ENCODE measurements around the gene PCDHGC4.

PCDHGC4 gene

GRCh38 chr5:141484641-141485311 lies at the start of gene PCDHGC4:
TSS of gene PCDHGC4 (plus strand) at chr5:141485030. CDS start at chr5:141485174, 144 bp downstream.
- DNase-seq, result peak; percentile 54

- DNase-seq, result no peak
These were observed 47.6 kb upstream of the PCDHGC4 start for GRCh38 chr5:141437221-141437620.

- DNase-seq, result no peak
These were observed 45.3 kb upstream of the PCDHGC4 start for GRCh38 chr5:141439411-141440141.

DNA sequence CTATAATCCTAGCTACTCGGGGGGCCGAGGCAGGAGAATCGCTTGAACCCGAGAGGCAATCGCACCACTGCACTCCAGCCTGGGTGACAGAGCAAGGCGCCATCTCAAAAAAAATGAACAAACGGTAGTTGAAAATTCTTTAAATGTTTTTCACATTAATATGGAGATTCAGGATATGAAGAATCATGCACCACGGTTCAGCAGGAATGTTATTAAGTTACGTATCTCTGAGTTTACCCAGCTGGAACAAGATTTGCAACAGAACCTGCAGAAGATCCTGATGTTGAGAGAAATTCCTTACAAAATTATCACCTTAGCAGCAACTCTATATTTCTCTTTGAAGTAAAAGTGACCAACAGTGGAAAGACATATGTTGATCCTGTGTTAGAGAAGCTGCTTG lies 44.5 kb upstream of the PCDHGC4 start:
- DNase-seq, result no peak

GRCh38 chr5:141441571-141442170 lies 43.2 kb upstream of the PCDHGC4 start:
- DNase-seq, result no peak

- DNase-seq, result no peak
These were observed 19.5 kb upstream of the PCDHGC4 start for GRCh38 chr5:141465351-141465750.

DNA sequence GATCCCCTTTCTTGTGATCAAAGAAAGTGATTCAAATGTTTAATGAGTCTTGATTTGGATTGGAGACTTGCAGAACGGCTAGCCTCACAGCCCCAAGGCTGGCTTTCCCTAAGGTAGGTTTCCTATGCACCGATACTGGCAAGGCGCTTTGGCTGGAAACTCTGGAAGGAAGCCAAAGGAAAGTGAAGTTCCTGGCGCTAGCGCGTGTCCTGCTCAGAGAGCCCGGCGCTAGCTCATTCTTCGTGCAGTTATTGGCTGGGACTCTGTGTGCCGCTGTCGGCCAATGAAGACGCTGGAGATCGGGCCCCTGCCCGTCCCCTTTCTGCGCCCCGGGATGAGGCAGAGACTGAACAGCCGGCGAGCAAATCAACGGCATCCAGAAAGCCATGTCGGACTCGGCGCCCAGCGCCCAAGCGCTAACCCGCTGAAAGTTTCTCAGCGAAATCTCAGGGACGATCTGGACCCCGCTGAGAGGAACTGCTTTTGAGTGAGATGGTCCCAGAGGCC lies 9.2 kb upstream of the PCDHGC4 start, which contains the start of gene PCDHGC3:
Gene PCDHGC3 (plus strand): TSS at position 342 of the 507 bp plus-strand sequence. CDS start 151 bp downstream, at position 493.
- DNase-seq, result peak; percentile 76

- DNase-seq, result peak; percentile 20
These were observed 8.5 kb upstream of the PCDHGC4 start for GRCh38 chr5:141476132-141476911.

DNA sequence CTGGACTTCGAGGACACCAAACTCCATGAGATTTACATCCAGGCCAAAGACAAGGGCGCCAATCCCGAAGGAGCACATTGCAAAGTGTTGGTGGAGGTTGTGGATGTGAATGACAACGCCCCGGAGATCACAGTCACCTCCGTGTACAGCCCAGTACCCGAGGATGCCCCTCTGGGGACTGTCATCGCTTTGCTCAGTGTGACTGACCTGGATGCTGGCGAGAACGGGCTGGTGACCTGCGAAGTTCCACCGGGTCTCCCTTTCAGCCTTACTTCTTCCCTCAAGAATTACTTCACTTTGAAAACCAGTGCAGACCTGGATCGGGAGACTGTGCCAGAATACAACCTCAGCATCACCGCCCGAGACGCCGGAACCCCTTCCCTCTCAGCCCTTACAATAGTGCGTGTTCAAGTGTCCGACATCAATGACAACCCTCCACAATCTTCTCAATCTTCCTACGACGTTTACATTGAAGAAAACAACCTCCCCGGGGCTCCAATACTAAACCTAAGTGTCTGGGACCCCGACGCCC lies 7.7 kb upstream of the PCDHGC4 start:
- DNase-seq, result no peak

DNA sequence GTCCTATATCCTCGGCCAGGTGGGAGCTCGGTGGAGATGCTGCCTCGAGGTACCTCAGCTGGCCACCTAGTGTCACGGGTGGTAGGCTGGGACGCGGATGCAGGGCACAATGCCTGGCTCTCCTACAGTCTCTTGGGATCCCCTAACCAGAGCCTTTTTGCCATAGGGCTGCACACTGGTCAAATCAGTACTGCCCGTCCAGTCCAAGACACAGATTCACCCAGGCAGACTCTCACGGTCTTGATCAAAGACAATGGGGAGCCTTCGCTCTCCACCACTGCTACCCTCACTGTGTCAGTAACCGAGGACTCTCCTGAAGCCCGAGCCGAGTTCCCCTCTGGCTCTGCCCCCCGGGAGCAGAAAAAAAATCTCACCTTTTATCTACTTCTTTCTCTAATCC lies 7.0 kb upstream of the PCDHGC4 start:
- no peak for DNase-seq

DNA sequence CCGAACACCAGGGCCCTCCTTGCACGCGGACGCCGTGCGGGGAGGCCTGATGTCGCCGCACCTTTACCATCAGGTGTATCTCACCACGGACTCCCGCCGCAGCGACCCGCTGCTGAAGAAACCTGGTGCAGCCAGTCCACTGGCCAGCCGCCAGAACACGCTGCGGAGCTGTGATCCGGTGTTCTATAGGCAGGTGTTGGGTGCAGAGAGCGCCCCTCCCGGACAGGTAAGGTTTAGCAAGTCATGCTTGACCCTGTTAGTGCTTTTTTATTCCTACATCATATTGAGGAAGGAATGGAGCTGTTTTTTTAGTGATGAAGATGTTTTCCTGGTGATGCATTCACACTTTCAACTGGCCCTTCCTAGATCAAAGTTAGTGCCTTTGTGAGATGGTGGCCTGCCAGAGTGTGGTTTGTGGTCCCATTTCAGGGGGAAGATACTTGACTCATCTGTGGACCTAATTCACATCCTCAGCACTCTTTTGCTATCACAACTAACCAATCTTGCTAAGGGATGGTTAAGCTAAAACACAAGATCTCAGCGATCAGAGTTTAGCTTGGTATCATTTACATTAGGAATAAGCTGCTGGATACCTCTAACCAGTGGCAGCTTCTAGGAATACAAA lies 6.4 kb upstream of the PCDHGC4 start:
- no peak for DNase-seq

DNA sequence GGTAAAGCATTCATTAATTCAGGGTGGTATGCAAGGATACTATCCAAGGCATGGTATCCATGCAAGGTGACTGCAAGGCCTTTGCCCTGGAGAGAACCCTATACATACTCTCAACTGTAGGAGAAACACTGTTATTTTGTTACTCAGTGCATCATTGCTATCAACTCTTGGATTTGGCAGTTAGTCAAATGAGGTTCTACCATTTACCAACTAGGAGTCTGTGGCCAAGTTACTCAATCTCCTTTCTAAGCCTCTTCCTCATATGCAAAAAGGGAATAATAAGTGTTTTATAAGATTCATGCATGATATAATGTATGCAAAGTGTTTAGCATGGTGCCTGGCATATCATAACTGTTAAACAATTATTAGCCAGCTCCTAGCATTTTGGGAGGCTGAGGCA lies 5.1 kb upstream of the PCDHGC4 start:
- DNase-seq, result no peak

DNA sequence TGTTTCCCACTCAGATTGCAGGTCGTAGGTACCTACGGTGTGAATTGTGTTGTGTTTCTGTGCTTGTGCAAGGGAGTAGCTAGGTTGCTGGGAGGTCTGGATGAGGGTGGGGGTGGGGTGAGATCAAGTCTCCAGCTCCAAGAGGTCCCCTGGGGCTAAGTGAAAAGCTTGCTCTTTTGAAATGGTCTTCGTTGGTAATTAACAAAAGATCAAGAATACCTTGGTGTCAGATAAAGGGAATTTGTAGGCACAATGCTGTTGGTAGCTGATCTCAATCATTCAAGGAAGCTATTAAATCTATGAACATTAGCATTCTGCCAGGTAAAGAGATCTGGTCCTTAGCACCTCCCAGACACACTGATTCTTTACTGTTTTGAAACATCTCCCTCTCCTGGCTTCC lies 928 bp upstream of the PCDHGC4 start:
- DNase-seq, result no peak

DNA sequence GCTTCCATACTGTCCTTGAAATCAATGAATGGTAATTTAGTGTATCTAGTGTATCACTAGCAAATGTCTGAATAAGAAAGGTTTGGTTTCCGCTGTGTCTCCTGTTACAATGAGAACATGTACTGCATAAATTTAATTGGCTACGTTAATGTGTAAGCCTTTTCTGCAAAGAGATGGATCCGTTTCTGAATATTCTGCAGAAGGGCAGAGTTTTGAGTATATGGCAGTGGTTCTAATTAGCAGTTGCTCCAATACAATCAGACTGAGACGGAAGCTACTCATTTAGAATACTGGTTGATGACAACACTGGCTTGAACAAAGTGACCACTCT lies 555 bp upstream of the PCDHGC4 start:
- peak; percentile 44 for DNase-seq

- peak; percentile 19 for DNase-seq
These were observed 658 bp downstream of the PCDHGC4 start for GRCh38 chr5:141485321-141486055.

DNA sequence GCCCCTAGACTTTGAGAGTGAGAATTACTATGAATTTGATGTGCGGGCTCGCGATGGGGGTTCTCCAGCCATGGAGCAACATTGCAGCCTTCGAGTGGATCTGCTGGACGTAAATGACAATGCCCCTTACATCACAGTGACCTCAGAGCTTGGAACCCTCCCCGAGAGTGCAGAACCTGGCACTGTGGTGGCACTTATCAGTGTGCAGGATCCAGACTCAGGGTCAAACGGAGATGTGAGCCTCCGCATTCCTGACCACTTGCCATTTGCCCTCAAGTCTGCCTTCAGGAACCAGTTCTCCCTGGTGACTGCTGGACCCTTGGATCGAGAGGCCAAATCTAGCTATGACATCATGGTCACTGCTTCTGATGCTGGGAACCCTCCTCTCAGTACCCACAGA lies 1.3 kb downstream of the PCDHGC4 start:
- no peak for DNase-seq

DNA sequence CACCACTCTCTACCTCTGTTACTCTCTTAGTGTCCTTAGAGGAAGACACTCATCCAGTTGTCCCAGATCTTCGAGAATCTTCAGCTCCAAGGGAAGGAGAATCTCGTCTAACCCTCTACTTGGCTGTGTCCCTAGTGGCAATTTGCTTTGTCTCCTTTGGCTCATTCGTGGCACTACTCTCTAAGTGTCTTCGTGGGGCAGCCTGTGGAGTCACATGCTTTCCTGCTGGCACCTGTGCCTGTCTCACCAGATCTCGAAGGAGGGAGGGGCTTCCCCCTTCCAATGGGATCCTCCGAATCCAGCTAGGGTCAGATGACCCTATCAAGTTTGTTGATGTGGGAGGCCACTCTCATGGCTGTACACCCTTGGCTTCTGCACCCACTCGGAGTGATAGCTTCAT lies 2.3 kb downstream of the PCDHGC4 start:
- DNase-seq, result no peak

DNA sequence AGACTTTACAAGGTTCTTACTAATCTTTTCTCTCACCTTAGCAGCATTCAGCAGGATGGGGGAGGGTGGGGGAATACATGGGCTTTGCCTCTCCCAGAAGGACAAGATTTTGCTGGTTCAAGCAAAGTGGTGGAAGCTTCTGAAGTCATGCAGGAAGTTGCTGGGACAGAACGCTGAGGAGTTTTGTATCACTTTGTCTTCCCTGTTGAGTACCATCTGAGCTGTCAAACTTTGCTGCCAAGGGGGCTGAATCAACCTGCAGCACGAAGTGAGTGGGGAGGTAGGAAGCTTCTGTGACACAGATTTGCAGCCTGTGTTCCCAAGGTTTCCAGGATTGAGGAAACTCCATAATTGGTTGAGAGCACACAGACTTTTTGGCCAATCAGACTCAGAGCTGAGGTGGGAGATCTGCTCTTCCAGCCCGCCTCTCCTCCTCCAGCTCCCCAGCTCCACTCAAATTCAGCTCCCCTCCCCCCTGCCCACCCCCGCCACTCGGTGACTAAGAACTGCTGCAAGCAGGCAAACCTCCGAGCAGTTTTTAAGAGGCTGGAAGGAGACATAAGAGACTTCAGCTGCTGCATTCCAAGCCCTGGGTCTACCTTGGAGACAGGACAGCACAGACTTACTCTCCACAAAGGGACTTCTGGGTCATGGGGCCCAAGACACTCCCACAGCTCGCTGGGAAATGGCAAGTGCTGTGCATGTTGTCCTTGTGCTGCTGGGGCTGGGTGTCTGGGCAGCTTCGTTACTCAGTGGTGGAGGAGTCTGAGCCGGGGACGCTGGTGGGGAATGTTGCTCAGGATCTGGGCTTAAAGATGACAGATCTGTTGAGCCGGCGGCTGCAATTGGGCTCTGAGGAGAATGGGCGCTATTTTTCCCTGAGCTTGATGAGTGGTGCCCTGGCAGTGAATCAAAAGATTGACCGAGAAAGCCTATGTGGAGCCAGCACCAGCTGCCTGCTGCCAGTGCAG lies 4.0 kb downstream of the PCDHGC4 start, which contains the start of gene PCDHGC5:
Gene PCDHGC5 (plus strand): TSS at position 491 of the 971 bp plus-strand sequence. CDS start 160 bp downstream, at position 651.
- DNase-seq, result no peak

GRCh38 chr5:141489841-141490240 lies 5.0 kb downstream of the PCDHGC4 start:
- DNase-seq, result no peak

DNA sequence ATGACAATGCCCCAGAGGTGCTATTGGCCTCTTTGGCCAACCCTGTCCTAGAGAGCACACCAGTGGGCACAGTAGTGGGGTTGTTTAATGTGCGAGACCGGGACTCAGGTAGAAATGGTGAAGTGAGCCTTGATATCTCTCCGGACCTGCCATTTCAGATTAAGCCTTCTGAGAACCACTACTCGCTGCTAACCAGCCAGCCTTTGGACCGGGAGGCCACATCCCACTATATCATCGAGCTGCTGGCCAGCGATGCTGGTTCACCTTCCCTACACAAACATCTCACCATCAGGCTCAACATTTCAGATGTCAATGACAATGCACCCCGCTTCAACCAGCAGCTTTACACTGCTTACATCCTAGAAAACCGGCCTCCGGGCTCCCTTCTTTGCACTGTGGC lies 5.4 kb downstream of the PCDHGC4 start:
- no peak for DNase-seq

All from DMS79 treated with DMSO at 0.1 percent for 48 hours (cell line).